GM12878 (cell line): ENCODE measurements around the gene BLOC1S2. TPM values are rescaled to one million over a fixed set of nuclear protein-coding genes. Genes with fewer than 3 reads are reported as not detected.

Experiments used
- ATAC-seq: fragments of 200-7000 bp; cut with Tn5 transposase; 3 replicates; pipeline ENCODE4 v1.9.1; 2020; ENCODE audit warnings: mild to moderate bottlenecking, moderate library complexity
- BruUV-seq: library from RNA; stranded (reverse); fragments of 400-500 nt; replicated peaks from 2 replicates; lab custom pipeline; 2021; lab: Mats Ljungman, UMichigan
- CTCF ChIA-PET: fragments of 300-600 bp; sonication (Branson Sonifier 250); formaldehyde crosslinking; extraction: SDS; loops from one replicate; lab custom pipeline; 2021; ENCODE audit warnings: inconsistent platforms; lab: Yijun Ruan, JAX
- POLR2A ChIA-PET: fragments of 350-600 bp; formaldehyde crosslinking; extraction: SDS; loops from one replicate; lab custom pipeline; 2021; ENCODE audit warnings: inconsistent platforms; lab: Charles Lee
- RAD21 ChIA-PET: fragments of 300-600 bp; sonication (Branson Sonifier 250); formaldehyde crosslinking; loops from one replicate; lab custom pipeline; 2023; ENCODE audit warnings: antibody characterized with exemption; ENCODE audit not compliant: unreplicated experiment; lab: Charles Lee
- SMC1A ChIA-PET: fragments of 300-600 bp; sonication (Branson Sonifier 250); formaldehyde crosslinking; loops from one replicate; lab custom pipeline; 2023; ENCODE audit not compliant: unreplicated experiment, uncharacterized antibody; lab: Charles Lee
- DNase-seq: peaks from one replicate; pipeline ENCODE4 v3.0.0-alpha.2; 2011; ENCODE audit warnings: low read depth, low spot score
- FAIRE-seq: peaks from 3 replicates; lab custom pipeline; 2011; peaks lifted over from hg19 to GRCh38; lab: Jason Lieb, UNC
- H2AFZ ChIP-seq: 2 replicates; pipeline ENCODE4 v1.6.0; 2011; ENCODE audit warnings: low read depth, low read length, control low read depth; ENCODE audit not compliant: control insufficient read depth
- H3K27ac ChIP-seq: 2 replicates; pipeline ENCODE4 v1.5.1; 2011; ENCODE audit warnings: control low read depth; ENCODE audit not compliant: control insufficient read depth, insufficient read depth
- H3K27me3 ChIP-seq, 2 experiments: replicated peaks in 1 of 2; 2 replicates each; pipeline versions ENCODE4 v1.6.0 to v1.6.1; 2011; ENCODE audit warnings: low read length in 1 of 2; ENCODE audit not compliant: control insufficient read depth in 2 of 2, insufficient read depth in 2 of 2
- H3K36me3 ChIP-seq, 2 experiments: 2 replicates each; pipeline ENCODE4 v1.5.1; 2011; ENCODE audit warnings: low read length in 1 of 2; ENCODE audit not compliant: control insufficient read depth in 2 of 2, insufficient read depth in 2 of 2
- H3K4me1 ChIP-seq: 2 replicates; pipeline ENCODE4 v1.6.1; 2011; ENCODE audit warnings: mild to moderate bottlenecking, low read length, moderate library complexity, mixed read lengths; ENCODE audit not compliant: control insufficient read depth, insufficient read depth
- H3K4me2 ChIP-seq: 2 replicates; pipeline ENCODE4 v1.6.0; 2011; ENCODE audit warnings: control low read depth; ENCODE audit not compliant: control insufficient read depth, insufficient read depth
- H3K4me3 ChIP-seq: fragments of 200-600 bp; sonication (generic); 2 replicates; pipeline ENCODE4 v1.5.1; 2016
- H3K79me2 ChIP-seq: 2 replicates; pipeline ENCODE4 v1.6.0; 2011; ENCODE audit warnings: low read length; ENCODE audit not compliant: control insufficient read depth, insufficient read depth
- H3K9ac ChIP-seq: 2 replicates; pipeline ENCODE4 v1.8.0; 2011; ENCODE audit warnings: low read length, control low read depth, mixed read lengths; ENCODE audit not compliant: control insufficient read depth, insufficient read depth
- H3K9me3 ChIP-seq: replicated peaks from 3 replicates; pipeline ENCODE4 v1.5.1; 2011; ENCODE audit warnings: mild to moderate bottlenecking, low read length; ENCODE audit not compliant: control insufficient read depth, insufficient read depth
- H4K20me1 ChIP-seq: 2 replicates; pipeline ENCODE4 v1.6.0; 2011; ENCODE audit not compliant: control insufficient read depth, insufficient read depth
- BCLAF1 ChIP-seq: fragments of 450-650 bp; IDR thresholded peaks from 2 replicates; pipeline ENCODE4 v1.6.1; 2017; ENCODE audit warnings: antibody characterized with exemption, mild to moderate bottlenecking, moderate library complexity
- CEBPB ChIP-seq, 2 experiments: fragments of 150-350 bp in 1 of 2; IDR thresholded peaks; 2 replicates each; pipeline ENCODE4 v1.6.1; 2012 to 2014; ENCODE audit warnings: low read depth in 2 of 2, low read length in 2 of 2, borderline replicate concordance in 1 of 2, inconsistent platforms in 1 of 2
- CEBPZ ChIP-seq: fragments of 150-350 bp; IDR thresholded peaks from 2 replicates; pipeline ENCODE4 v1.6.1; 2016; ENCODE audit warnings: low read depth, low read length
- EZH2 ChIP-seq: IDR thresholded peaks from 2 replicates; pipeline ENCODE4 v1.6.1; 2012; ENCODE audit warnings: low read depth, mild to moderate bottlenecking, control low read depth, inconsistent platforms, low read length, borderline replicate concordance; ENCODE audit not compliant: control insufficient read depth
- KAT2A ChIP-seq: conservative IDR thresholded peaks from 2 replicates; pipeline ENCODE4 v1.6.1; 2011; ENCODE audit warnings: low read depth, low read length; ENCODE audit not compliant: control insufficient read depth
- TAF1 ChIP-seq: IDR thresholded peaks from 2 replicates; pipeline ENCODE4 v1.6.1; 2011; ENCODE audit warnings: mild to moderate bottlenecking, low read depth, low read length, borderline replicate concordance
- ZNF274 ChIP-seq: IDR thresholded peaks from one replicate; pipeline ENCODE4 v1.8.0; 2011; ENCODE audit not compliant: insufficient read length, insufficient read depth
- ZZZ3 ChIP-seq: IDR thresholded peaks from 2 replicates; pipeline ENCODE4 v1.6.1; 2011; ENCODE audit warnings: low read depth; ENCODE audit not compliant: control insufficient read depth, insufficient read length
- WGBS: methylation state at CpG from one replicate; pipeline ENCODE4 v1.1.6; 2016; ENCODE audit warnings: low lambda C conversion rate; ENCODE audit not compliant: insufficient replicate concordance, insufficient coverage; ENCODE audit errors: missing lambda C conversion rate; 5-methylcytosine and 5-hydroxymethylcytosine counted together
- in situ Hi-C: fragments of 300-500 bp; cut with MboI; formaldehyde crosslinking; loops from 9 replicates; pipeline ENCODE4 v1.14.3; 2018; ENCODE audit warnings: mixed read lengths
- intact Hi-C: fragments of 100-400 bp; cut with micrococcal nuclease; formaldehyde crosslinking; loops from one replicate; pipeline ENCODE4 v1.14.2; 2022; ENCODE audit not compliant: unreplicated experiment
- polyA plus RNA-seq, 11 experiments: library from polyadenylated mRNA; depleted of rRNA in 4 of 11; unstranded in 6 of 11; stranded (reverse) in 5 of 11; fragments of >200 nt; fragmentation: Nextera tagmentation in 4 of 11; fragmentation: Illumina TruSeq in 1 of 11; extraction: Ambion mirVana in 4 of 11; extraction: Trizol in 1 of 11; gene quantifications; 1 replicate in 1 of 11; 2 replicates in 10 of 11; pipeline versions ENCODE4 v1.2.1 to v1.2.3, GENCODE V29; 2011 to 2016; ENCODE audit warnings: inconsistent platforms in 2 of 11, missing spikeins in 2 of 11, low read depth in 1 of 11
- total RNA-seq, 4 experiments: library from RNA; depleted of rRNA in 3 of 4; stranded (reverse); fragments of >200 nt in 3 of 4; fragmentation: Illumina TruSeq in 1 of 4; extraction: Trizol in 1 of 4; gene quantifications; 2 replicates each; pipeline versions ENCODE4 v1.2.1 to v1.2.3, GENCODE V29; 2013 to 2021

Gene BLOC1S2
- total and polyA plus RNA-seq, 10 of the 15 experiments (the other 5 are each of a cell fraction or from before 2014, with no cell fraction given): 58.6 to 164 (median 79.5) TPM

GRCh38 chr10:100333661-100334440, 47.4 kb upstream of the BLOC1S2 start:
- no peaks in the 10 kb centered on the region for H3K79me2 ChIP-seq
- BruUV-seq: no TSS peak
- DNase-seq: no peak
- H3K4me2 ChIP-seq: no peak overlapping the region
- H2AFZ ChIP-seq: no peak overlapping the region
- FAIRE-seq: no peak
- WGBS: 29% methylated on average over 2 of the region's 2 CpGs
- intact Hi-C loops (loop anchor here (10.0 kb wide), 1 partner anchor 479 kb away; no protein-coding TSS in a partner anchor), in situ Hi-C loops (no loop called here)
- peaks cover 4% of the 10 kb centered on the region for H3K4me1 ChIP-seq
- H3K27ac ChIP-seq: no peak overlapping the region
- POLR2A ChIA-PET: interaction anchor here (0.5 to 1.4 kb wide), 2 partner anchors 145 to 482 kb away, joined by 3 to 4 read pairs; no protein-coding TSS in a partner anchor
- no peaks in the 10 kb centered on the region for H4K20me1 ChIP-seq
- SMC1A ChIA-PET: interaction anchor here (0.6 to 7.8 kb wide), 5 partner anchors 10 to 956 kb away, joined by 3 to 60 read pairs (median 4); no protein-coding TSS in a partner anchor
- CTCF ChIA-PET: interaction anchor here (1.2 to 14.9 kb wide), 4 partner anchors 11 to 149 kb away, joined by 3 to 312 read pairs (median 6); no protein-coding TSS in a partner anchor
- H3K36me3 ChIP-seq: no peaks in the 10 kb centered on the region
- no peak overlapping the region for H3K4me3 ChIP-seq
- no peak for TF ChIP-seq ZZZ3
- TF ChIP-seq ZNF274: no peak
- TF ChIP-seq CEBPZ: no peak
- no peak for TF ChIP-seq BCLAF1
- no peak for TF ChIP-seq KAT2A
- TF ChIP-seq TAF1: no peak
- TF ChIP-seq EZH2: no peak
- no peak for TF ChIP-seq CEBPB (IDR thresholded peaks at IDR 0.05; ENCODE audit: borderline replicate concordance in 1 of 2, low read depth in 2 of 2, low read length in 2 of 2)
- H3K9me3 ChIP-seq: no peaks in the 10 kb centered on the region
- H3K27me3 ChIP-seq: no peaks in the 10 kb centered on the region; a peak in 2 of 4 replicates
- no peak overlapping the region for H3K9ac ChIP-seq
- RAD21 ChIA-PET: interaction anchor here (18.1 kb wide), 1 partner anchor 98 kb away, joined by 214 read pairs; no protein-coding TSS in a partner anchor
- no peak for ATAC-seq
